ENCODE data around the gene PLCB1.

- TF ChIP-seq CTCF (conservative IDR thresholded peaks at IDR 0.05) (no peak), ZFX (IDR thresholded peaks at IDR 0.05) (no peak)
These were observed 617.9 kb downstream of the PLCB1 start for GRCh38 chr20:8749986-8750385.
